Activated CD4-positive, alpha-beta T cell treated with anti-CD3 and anti-CD28 coated beads for 36 hours (primary cell): ENCODE measurements around the gene SETD1A. TPM values are rescaled to one million over a fixed set of nuclear protein-coding genes. Genes with fewer than 3 reads are reported as not detected.
"Not testable (repeated sequence)": the region's sequence is repeated elsewhere in the genome, so short reads cannot be mapped to it uniquely, and the experiment has no call there.

Experiments used
- ATAC-seq: fragments of 200-7000 bp; cut with Tn5 transposase; one replicate; pipeline ENCODE4 v1.10.0; 2021; ENCODE audit warnings: mild to moderate bottlenecking, moderate library complexity
- CTCF ChIA-PET: fragments of 350-600 bp; sonication (Branson Sonifier 250); formaldehyde crosslinking; loops from one replicate; lab custom pipeline; 2021; ENCODE audit warnings: antibody characterized with exemption; lab: Charles Lee
- POLR2A ChIA-PET: fragments of 350-600 bp; sonication (Branson Sonifier 250); formaldehyde crosslinking; loops from one replicate; lab custom pipeline; 2021; ENCODE audit warnings: antibody characterized with exemption, inconsistent platforms; lab: Charles Lee
- DNase-seq: peaks from one replicate; pipeline ENCODE4 v3.0.0-alpha.2; 2020
- H3K27ac Mint-ChIP-seq: one replicate; pipeline ENCODE4 v1.8.0; 2021; ENCODE audit warnings: mixed read lengths
- H3K27me3 Mint-ChIP-seq: one replicate; pipeline ENCODE4 v1.8.0; 2021; ENCODE audit warnings: mixed read lengths
- H3K36me3 Mint-ChIP-seq: one replicate; pipeline ENCODE4 v1.8.0; 2021; ENCODE audit warnings: low read depth, mixed read lengths
- H3K4me1 Mint-ChIP-seq: one replicate; pipeline ENCODE4 v1.8.0; 2021; ENCODE audit warnings: mixed read lengths
- H3K4me3 Mint-ChIP-seq: one replicate; pipeline ENCODE4 v1.8.0; 2021; ENCODE audit warnings: mild to moderate bottlenecking, moderate library complexity, mixed read lengths
- H3K9me3 Mint-ChIP-seq: one replicate; pipeline ENCODE4 v1.8.0; 2021; ENCODE audit warnings: low read depth, mixed read lengths
- intact Hi-C, 2 experiments: fragments of 100-400 bp; cut with DNase I in 1 of 2; cut with micrococcal nuclease in 1 of 2; formaldehyde crosslinking; loops; one replicate each; pipeline versions ENCODE4 v1.14.2 to v1.15.1; 2022 to 2024; cut with DNase I, micrococcal nuclease
- total RNA-seq, 2 experiments: library from RNA; stranded (reverse); gene quantifications; one replicate each; pipeline ENCODE4 v1.2.3, GENCODE V29; 2021

The SETD1A gene
- total RNA-seq, 2 experiments from 2014 or later = 18.5 to 21.7 TPM

GRCh38 chr16:30929167-30929566 lies 28.4 kb upstream of the SETD1A start:
- no peak for DNase-seq
- ATAC-seq = no peak
- CTCF ChIA-PET = interaction anchor here (0.6 to 2.0 kb wide), 4 partner anchors 13 to 255 kb away, joined by 3 to 7 read pairs (median 3); no protein-coding TSS in a partner anchor
- no peaks in the 10 kb centered on the region for H3K9me3 Mint-ChIP-seq
- no peak overlapping the region for H3K4me3 Mint-ChIP-seq
- POLR2A ChIA-PET = no interaction called here
- no peak overlapping the region for H3K27ac Mint-ChIP-seq
- intact Hi-C loops = loop anchor here in 1 of 2 experiments (10.0 kb wide), 1 partner anchor 946 kb away; the partner anchor contains the start of gene ZNF267
- peaks cover 9% of the 10 kb centered on the region for H3K36me3 Mint-ChIP-seq
- no peaks in the 10 kb centered on the region for H3K27me3 Mint-ChIP-seq
- peaks cover 16% of the 10 kb centered on the region for H3K4me1 Mint-ChIP-seq

GRCh38 chr16:30930160-30930571 lies 27.4 kb upstream of the SETD1A start:
- ATAC-seq = no peak
- no peak overlapping the region for H3K4me3 Mint-ChIP-seq
- POLR2A ChIA-PET = no interaction called here
- peaks cover 11% of the 10 kb centered on the region for H3K36me3 Mint-ChIP-seq
- intact Hi-C loops = no loop called here
- DNase-seq = no peak
- CTCF ChIA-PET = interaction anchor here (2.0 kb wide), 1 partner anchor 12 kb away, joined by 7 read pairs; no protein-coding TSS in a partner anchor
- H3K9me3 Mint-ChIP-seq = no peaks in the 10 kb centered on the region
- H3K27me3 Mint-ChIP-seq = no peaks in the 10 kb centered on the region
- no peak overlapping the region for H3K27ac Mint-ChIP-seq
- H3K4me1 Mint-ChIP-seq = peaks cover 15% of the 10 kb centered on the region

- ChIA-PET CTCF (interaction anchor here (0.9 kb wide), 1 partner anchor 11 kb away, joined by 3 read pairs; no protein-coding TSS in a partner anchor), POLR2A (no interaction called here)
- DNase-seq (no peak), ATAC-seq (no peak)
- Mint-ChIP-seq H3K4me1 (peaks cover 13% of the 10 kb centered on the region), H3K4me3 (no peak overlapping the region), H3K27ac (no peak overlapping the region), H3K27me3 (no peaks in the 10 kb centered on the region), H3K9me3 (no peaks in the 10 kb centered on the region), H3K36me3 (peaks cover 15% of the 10 kb centered on the region)
- intact Hi-C loops = no loop called here
Measured at GRCh38 chr16:30931068-30931650, 26.4 kb upstream of the SETD1A start.

GRCh38 chr16:30934827-30935557 lies 22.6 kb upstream of the SETD1A start:
- Mint-ChIP-seq H3K27ac (peak overlapping the region; percentile 29), H3K4me3 (no peak overlapping the region), H3K36me3 (peaks cover 18% of the 10 kb centered on the region), H3K27me3 (no peaks in the 10 kb centered on the region), H3K9me3 (no peaks in the 10 kb centered on the region), H3K4me1 (peaks cover 12% of the 10 kb centered on the region)
- POLR2A ChIA-PET = interaction anchor here (0.6 kb wide), 1 partner anchor 29 kb away, joined by 3 read pairs; no protein-coding TSS in a partner anchor
- intact Hi-C loops = no loop called here
- CTCF ChIA-PET = interaction anchor here (0.6 to 3.1 kb wide), 12 partner anchors 8 to 222 kb away, joined by 3 to 11 read pairs (median 3); partner anchors contain the start of gene HSD3B7
- ATAC-seq = peak; percentile 83
- peak; percentile 76 for DNase-seq

- peaks cover 10% of the 10 kb centered on the region for H3K36me3 Mint-ChIP-seq
- no peaks in the 10 kb centered on the region for H3K27me3 Mint-ChIP-seq
- H3K4me3 Mint-ChIP-seq = no peak overlapping the region
- ATAC-seq (no peak), DNase-seq (no peak)
- CTCF ChIA-PET = interaction anchor here (0.6 to 3.1 kb wide), 3 partner anchors 12 to 36 kb away, joined by 3 to 11 read pairs (median 5); no protein-coding TSS in a partner anchor
- no peaks in the 10 kb centered on the region for H3K9me3 Mint-ChIP-seq
- POLR2A ChIA-PET = no interaction called here
- H3K27ac Mint-ChIP-seq = peak overlapping the region; percentile 33
- peaks cover 27% of the 10 kb centered on the region for H3K4me1 Mint-ChIP-seq
- intact Hi-C loops = no loop called here
Measured at GRCh38 chr16:30937692-30938091, 19.9 kb upstream of the SETD1A start.

- POLR2A ChIA-PET, H3K4me3 Mint-ChIP-seq, H3K27me3 Mint-ChIP-seq, H3K27ac Mint-ChIP-seq, intact Hi-C loops, ATAC-seq, H3K9me3 Mint-ChIP-seq, DNase-seq: not testable (repeated sequence)
- Mint-ChIP-seq H3K4me1 (peaks cover 28% of the 10 kb centered on the region), H3K36me3 (peaks cover 20% of the 10 kb centered on the region)
- CTCF ChIA-PET = interaction anchor here (0.6 to 0.7 kb wide), 2 partner anchors 140 to 221 kb away, joined by 3 read pairs; no protein-coding TSS in a partner anchor
Measured at GRCh38 chr16:30939571-30939970, 18.0 kb upstream of the SETD1A start.

- intact Hi-C loops = loop anchor here (1.0 to 2.0 kb wide), 2 partner anchors 19 to 98 kb away; partner anchors contain the start of gene FBXL19 (in 1 of the 2)
- POLR2A ChIA-PET = interaction anchor here (0.6 to 0.9 kb wide), 2 partner anchors 201 to 210 kb away, joined by 3 read pairs; no protein-coding TSS in a partner anchor
- peaks cover 18% of the 10 kb centered on the region for H3K36me3 Mint-ChIP-seq
Measured at GRCh38 chr16:30941600-30942425, 15.7 kb upstream of the SETD1A start.

GRCh38 chr16:30942426-30942806 lies 15.1 kb upstream of the SETD1A start:
- Mint-ChIP-seq H3K9me3 (no peaks in the 10 kb centered on the region), H3K4me1 (peaks cover 17% of the 10 kb centered on the region), H3K36me3 (peaks cover 15% of the 10 kb centered on the region), H3K4me3 (peak overlapping the region; percentile 35), H3K27me3 (no peaks in the 10 kb centered on the region), H3K27ac (peak overlapping the region; percentile 72)
- no peak for DNase-seq
- ChIA-PET POLR2A (interaction anchor here (0.6 to 0.9 kb wide), 2 partner anchors 200 to 211 kb away, joined by 3 read pairs; no protein-coding TSS in a partner anchor), CTCF (interaction anchor here (0.5 to 3.5 kb wide), 21 partner anchors 8 to 435 kb away, joined by 3 to 34 read pairs (median 4); partner anchors contain the start of gene SETD1A)
- intact Hi-C loops = loop anchor here (1.0 to 2.0 kb wide), 2 partner anchors 20 to 98 kb away; partner anchors contain the start of gene FBXL19 (in 1 of the 2)
- peak; percentile 66 for ATAC-seq

More at GRCh38 chr16:30941600-30942425, 15.7 kb upstream of the SETD1A start:
- H3K4me1 Mint-ChIP-seq = peaks cover 19% of the 10 kb centered on the region
- H3K27ac Mint-ChIP-seq = peak overlapping the region; percentile 78
- ATAC-seq (peak; percentile 94), DNase-seq (peak; percentile 83)
- no peaks in the 10 kb centered on the region for H3K27me3 Mint-ChIP-seq
- peak overlapping the region; percentile 35 for H3K4me3 Mint-ChIP-seq
- CTCF ChIA-PET = interaction anchor here (0.5 to 3.5 kb wide), 27 partner anchors 8 to 927 kb away, joined by 3 to 34 read pairs (median 3); partner anchors contain the start of gene SETD1A
- H3K9me3 Mint-ChIP-seq = no peaks in the 10 kb centered on the region

- peaks cover 15% of the 10 kb centered on the region for H3K36me3 Mint-ChIP-seq
- H3K4me1 Mint-ChIP-seq = peaks cover 20% of the 10 kb centered on the region
- H3K27ac Mint-ChIP-seq = no peak overlapping the region
- H3K9me3 Mint-ChIP-seq = no peaks in the 10 kb centered on the region
- CTCF ChIA-PET = interaction anchor here (0.6 to 1.6 kb wide), 8 partner anchors 9 to 152 kb away, joined by 3 to 8 read pairs (median 3); no protein-coding TSS in a partner anchor
- H3K27me3 Mint-ChIP-seq = no peaks in the 10 kb centered on the region
- intact Hi-C loops = no loop called here
- ATAC-seq = no peak
- POLR2A ChIA-PET = no interaction called here
- no peak for DNase-seq
- no peak overlapping the region for H3K4me3 Mint-ChIP-seq
Measured at GRCh38 chr16:30944352-30944751, 13.2 kb upstream of the SETD1A start.
